Esophagus muscularis mucosa (tissue), 3 donors: ENCODE measurements around the gene ATF6B.

ENCODE experiments used
- POLR2A ChIP-seq: fragments of 450-650 bp; IDR thresholded peaks from one replicate; pipeline ENCODE4 v1.6.1; 2017; ENCODE audit warnings: antibody characterized with exemption, moderate library complexity, mild to moderate bottlenecking, low read depth
- POLR2AphosphoS5 ChIP-seq, 2 donors: sonication (generic); formaldehyde crosslinking; IDR thresholded peaks; one replicate each; pipeline ENCODE4 v1.6.1; 2017; ENCODE audit warnings: antibody characterized with exemption in 2 of 2
- TF ChIP-seq, protein P1 (sequence below), 3 experiments: fragments of 200-600 bp in 2 of 3; fragments of 450-650 bp in 1 of 3; sonication (generic) in 2 of 3; IDR thresholded peaks; one replicate each; pipeline ENCODE4 v1.5.1; 2017 to 2019; ENCODE audit warnings: antibody characterized with exemption in 3 of 3, mild to moderate bottlenecking in 2 of 3, moderate library complexity in 1 of 3

DNA sequence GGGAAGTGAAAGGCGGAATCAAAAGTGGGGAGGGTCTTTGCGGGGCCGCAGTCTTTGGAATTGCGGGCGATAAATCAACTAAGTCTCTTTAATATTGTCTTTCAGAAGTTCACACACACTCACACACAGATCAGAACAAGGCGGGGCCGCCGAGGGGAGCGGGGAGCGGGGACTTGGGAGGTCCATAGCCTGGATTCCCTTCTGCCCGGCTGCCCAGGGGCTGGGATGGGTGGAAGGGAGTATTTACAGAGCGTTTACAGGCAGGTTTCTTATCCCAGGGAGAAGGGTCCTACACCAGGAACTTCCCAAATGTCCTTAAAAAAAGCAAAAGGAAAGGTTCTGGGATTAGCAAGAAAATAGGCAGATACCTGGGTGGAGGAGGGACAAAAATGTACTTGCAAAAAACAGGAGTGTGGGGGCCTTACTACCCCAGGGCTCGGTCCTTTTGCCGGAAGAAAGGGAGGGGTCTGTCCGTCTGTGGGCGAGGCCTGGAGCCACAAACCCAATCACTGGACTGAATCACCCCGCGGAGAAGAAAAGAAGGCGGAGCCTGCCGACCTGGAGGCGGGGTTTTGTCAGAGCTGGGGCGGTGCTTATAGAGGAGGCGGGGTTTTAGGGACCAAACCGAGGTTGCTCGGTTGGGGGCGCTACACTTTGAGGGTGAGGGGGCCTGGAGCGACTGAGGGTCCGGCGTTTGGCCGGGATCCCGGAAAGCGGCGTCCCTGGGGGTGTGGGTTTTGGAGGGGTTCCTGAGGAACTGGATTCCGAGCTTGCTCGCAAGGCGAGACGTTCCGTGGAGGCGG is 20.4 kb upstream of the ATF6B start:
- TF ChIP-seq POLR2A: no peak
- TF ChIP-seq, protein P1, sequence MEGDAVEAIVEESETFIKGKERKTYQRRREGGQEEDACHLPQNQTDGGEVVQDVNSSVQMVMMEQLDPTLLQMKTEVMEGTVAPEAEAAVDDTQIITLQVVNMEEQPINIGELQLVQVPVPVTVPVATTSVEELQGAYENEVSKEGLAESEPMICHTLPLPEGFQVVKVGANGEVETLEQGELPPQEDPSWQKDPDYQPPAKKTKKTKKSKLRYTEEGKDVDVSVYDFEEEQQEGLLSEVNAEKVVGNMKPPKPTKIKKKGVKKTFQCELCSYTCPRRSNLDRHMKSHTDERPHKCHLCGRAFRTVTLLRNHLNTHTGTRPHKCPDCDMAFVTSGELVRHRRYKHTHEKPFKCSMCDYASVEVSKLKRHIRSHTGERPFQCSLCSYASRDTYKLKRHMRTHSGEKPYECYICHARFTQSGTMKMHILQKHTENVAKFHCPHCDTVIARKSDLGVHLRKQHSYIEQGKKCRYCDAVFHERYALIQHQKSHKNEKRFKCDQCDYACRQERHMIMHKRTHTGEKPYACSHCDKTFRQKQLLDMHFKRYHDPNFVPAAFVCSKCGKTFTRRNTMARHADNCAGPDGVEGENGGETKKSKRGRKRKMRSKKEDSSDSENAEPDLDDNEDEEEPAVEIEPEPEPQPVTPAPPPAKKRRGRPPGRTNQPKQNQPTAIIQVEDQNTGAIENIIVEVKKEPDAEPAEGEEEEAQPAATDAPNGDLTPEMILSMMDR (IDR thresholded peaks at IDR 0.05): no peak
- TF ChIP-seq POLR2AphosphoS5 (IDR thresholded peaks at IDR 0.05): no peak
